Measurements from ENCODE around the gene ATP11B. TPM values are rescaled to one million over a fixed set of nuclear protein-coding genes. Genes with fewer than 3 reads are reported as not detected.

ATP11B gene
- total RNA-seq = 30.5 and 41.2 TPM in 2 replicates

DNA sequence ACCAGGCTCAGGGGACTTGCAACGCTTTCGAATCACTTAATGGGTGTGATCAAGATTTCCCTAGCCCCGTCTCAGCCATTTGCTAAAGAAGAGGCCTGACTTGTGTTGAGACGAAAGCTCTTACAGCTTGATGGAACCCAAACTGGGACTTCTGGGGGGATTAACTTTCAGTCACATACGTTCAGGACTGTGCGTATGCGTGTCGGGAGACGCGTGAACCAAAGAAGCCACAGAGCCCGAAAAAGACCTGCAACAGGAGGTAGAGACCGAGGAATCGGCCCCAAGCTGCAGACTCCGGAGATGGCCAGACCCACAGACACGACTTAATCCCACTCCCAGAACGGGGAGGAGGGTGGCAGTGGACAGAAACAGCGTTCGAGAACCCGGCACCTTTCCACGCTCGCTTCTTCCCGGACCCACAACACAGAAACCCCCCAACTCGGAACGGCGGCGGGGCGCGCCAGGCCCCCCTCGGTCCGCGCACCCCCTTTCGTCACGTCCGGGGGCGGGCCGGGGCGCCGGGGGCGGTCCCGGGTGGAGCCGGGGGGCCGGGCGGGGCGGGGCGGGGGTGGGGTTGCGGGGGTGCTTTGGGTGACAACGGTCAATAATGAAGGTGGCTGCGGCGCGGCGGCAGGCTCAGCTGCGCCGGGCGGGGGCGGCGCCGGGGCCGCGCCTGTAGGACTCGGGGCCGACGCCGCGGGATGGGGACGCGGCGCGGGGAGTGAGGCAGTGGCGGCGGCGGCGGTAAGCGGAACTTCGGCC is at the start of gene ATP11B:
Gene ATP11B (plus strand): TSS at position 604 of the 762 bp plus-strand sequence. CDS start 256 bp downstream, outside the sequence.

Other genes starting within 250 kb of the ATP11B start
- 14.3 and 16.0 TPM in 2 replicates for gene DCUN1D1, start 187.0 kb downstream of the ATP11B start, total RNA-seq

Measured in mammary microvascular endothelial cell (primary cell).